ENCODE results near the gene RABIF.
A peak's percentile ranks its signal among the peaks of the same experiment; 100 is the strongest.
"Not testable (repeated sequence)": the region's sequence is repeated elsewhere in the genome, so short reads cannot be mapped to it uniquely, and the experiment has no call there.

Gene RABIF

GRCh38 chr1:202888531-202889360 is at the start of gene RABIF:
Gene RABIF, minus strand, starts transcription at chr1:202889149. Its CDS starts 51 bp downstream, at chr1:202889098.
- peak; percentile 92 for DNase-seq

DNA sequence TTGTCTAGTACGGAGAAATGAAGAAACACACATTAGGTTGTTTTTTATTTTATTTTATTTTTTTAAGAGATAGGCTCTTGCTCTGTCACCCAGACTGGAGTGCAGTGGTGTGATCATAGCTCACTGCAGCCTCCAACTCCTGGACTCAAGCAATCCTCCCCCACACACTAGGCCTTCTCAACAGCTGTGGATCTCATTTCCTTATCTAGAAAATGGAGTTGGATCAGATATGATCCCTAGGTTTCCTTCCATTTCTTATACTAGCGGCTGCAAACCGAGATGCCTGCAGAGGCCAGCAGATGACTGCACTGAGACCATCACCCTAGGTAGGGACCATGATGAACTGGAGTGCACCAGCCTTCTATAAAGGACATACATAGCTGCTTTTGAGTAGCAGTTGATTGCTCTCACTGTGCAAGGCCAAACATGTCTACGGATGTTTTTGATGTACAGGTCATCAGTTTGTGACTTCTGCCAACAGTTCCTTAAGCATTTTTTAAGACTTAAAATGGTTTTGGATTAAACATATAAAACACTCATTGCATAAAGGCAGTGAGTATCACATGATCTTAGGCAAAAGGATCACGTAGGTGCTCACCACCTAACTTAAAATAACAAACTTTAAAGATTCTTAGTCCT is 49.5 kb upstream of the RABIF start:
- DNase-seq = no peak

DNA sequence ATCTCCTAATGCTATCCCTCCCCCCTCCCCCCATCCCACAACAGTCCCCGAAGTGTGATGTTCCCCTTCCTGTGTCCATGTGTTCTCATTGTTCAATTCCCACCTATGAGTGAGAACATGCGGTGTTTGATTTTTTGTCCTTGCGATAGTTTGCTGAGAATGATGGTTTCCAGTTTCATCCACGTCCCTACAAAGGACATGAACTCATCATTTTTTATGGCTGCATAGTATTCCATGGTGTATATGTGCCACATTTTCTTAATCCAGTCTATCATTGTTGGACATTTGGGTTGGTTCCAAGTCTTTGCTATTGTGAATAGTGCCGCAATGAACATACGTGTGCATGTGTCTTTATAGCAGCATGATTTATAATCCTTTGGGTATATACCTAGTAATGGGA is 47.5 kb upstream of the RABIF start:
- DNase-seq = not testable (repeated sequence)

DNA sequence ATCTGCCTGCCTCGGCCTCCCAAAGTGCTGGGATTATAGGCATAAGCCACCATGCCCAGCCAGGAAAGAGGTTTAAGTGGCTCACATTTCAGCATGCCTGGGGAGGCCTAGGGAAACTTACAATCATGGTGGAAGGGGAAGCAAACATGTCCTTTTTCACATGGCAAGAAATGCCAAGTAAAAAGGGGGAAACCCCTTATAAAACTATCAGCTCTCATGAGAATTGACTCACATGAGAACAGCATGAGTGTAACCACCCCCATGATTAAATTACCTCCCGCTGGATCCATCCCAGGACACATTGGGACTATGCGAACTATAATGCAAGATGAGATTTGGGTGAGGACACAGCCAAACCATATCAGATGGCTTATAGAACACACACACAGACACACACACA is 46.9 kb upstream of the RABIF start:
- no peak for DNase-seq

DNA sequence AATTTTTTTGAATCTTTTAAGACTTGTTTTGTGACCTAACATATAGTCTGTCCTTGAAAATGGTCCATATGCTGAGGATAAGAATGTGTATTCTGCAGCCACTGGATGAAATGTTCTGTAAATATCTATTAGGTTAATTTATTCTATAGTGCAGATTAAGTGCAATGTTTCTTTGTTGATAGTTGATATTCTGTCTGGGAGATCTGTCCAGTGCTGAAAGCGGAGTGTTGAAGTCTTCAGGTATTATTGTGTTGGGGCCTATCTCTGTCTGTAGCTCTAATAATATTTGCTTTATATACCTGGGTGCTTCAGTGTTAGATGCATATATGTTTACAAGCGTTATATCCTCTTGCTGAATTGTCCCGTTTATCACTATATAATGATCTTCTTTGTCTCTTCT is 45.8 kb upstream of the RABIF start:
- DNase-seq = no peak

GRCh38 chr1:202932476-202932875 is 43.5 kb upstream of the RABIF start:
- no peak for DNase-seq

- DNase-seq = peak; percentile 97
These were observed 37.9 kb upstream of the RABIF start, which contains the start of gene KLHL12 for GRCh38 chr1:202926581-202927491. Gene KLHL12, minus strand, starts transcription at chr1:202927234. Its CDS starts 2,072 bp downstream, at chr1:202925162.

GRCh38 chr1:202923533-202923932 is 34.6 kb upstream of the RABIF start:
- DNase-seq = no peak

DNA sequence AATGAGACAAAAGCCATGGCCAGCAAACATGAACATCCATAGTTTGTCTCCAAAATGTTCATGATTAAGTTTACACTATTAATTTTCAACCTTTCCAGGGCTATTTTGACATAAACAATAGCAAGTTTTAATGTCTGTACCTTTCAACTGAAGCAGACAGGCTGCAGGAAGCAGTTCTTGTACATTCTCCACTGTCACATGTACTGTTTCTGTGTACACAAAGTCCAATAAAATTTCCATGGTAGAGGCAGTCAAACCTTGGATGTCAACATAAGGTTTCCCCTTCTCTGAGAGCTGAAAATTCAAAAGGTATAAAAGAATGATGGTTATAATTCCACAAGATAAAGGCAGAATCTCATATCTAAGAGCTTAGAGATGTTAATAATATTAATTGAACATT is 30.7 kb upstream of the RABIF start:
- no peak for DNase-seq

- DNase-seq = no peak
These were observed 26.2 kb upstream of the RABIF start for GRCh38 chr1:202915146-202915545.

DNA sequence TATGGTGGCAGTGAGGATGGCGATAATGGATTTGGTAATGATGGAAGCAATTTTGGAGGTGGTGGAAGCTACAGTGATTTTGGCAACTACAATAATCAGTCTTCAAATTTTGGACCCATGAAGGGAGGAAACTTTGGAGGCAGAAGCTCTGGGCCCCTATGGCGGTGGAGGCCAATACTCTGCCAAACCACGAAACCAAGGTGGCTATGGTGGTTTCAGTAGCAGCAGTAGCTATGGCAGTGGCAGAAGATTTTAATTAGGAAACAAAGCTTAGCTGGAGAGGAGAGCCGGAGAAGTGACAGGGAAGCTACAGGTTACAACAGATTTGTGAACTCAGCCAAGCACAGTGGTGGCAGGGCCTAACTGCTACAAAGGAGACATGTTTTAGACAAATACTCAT is 23.5 kb upstream of the RABIF start:
- DNase-seq = not testable (repeated sequence)

DNA sequence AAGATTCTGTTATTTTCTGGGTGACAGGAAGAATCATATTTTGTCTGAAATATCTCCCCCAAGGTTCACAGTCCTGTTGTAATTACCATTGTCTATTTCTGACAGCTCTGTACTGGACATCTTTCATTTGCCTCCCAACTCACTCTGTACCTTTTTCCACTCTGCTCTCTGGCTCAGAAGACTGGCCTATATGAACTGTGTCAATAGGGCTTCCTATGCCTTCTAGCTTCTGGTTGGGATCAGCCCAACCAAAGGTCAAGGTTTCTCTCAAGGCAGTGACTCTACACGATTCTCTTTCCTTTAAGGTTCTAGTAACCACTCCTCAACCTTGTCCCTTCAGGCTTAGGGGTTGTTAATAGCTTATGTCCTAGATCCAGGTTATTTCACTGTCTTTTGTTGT is 20.5 kb upstream of the RABIF start:
- DNase-seq = no peak

GRCh38 chr1:202908998-202909397 is 20.0 kb upstream of the RABIF start:
- no peak for DNase-seq

GRCh38 chr1:202905331-202905730 is 16.4 kb upstream of the RABIF start:
- no peak for DNase-seq

DNA sequence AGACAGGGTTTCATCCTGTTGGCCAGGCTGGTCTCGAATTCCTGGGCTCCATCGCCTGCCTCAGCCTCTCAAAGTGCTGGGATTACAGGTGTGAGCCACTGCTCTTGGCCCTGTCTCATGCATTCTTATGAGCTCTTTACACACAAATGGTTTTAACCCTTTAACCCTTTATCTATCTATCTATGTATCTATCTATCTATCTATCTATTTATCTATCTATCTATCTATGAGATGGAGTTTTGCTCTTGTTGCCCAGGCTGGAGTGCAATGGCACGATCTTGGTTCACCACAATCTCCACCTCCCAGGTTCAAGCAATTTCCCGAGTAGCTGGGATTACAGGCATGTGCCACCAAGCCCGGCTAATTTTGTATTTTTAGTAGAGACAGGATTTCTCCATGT is 14.9 kb upstream of the RABIF start:
- not testable (repeated sequence) for DNase-seq

DNA sequence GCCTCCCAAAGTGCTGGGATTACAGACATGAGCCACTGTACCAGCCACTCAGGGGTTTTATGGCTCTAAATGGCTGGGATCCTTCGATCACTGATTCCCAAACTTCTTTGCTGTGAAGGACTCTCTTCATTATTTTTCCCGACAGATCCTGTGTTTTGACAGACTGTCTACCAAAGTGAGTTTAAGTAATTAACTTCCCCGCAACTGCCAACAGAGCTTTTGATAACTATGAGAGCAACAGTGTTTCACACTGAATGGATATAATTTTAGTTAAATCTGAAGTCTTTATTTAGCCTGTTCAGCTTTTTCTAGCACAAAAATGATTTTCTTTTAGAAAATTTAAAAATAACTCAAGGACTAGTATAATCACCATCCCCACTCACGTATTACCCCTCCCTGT is 12.6 kb upstream of the RABIF start:
- no peak for DNase-seq

- DNase-seq = no peak
These were observed 3.6 kb upstream of the RABIF start for GRCh38 chr1:202892501-202892900.

DNA sequence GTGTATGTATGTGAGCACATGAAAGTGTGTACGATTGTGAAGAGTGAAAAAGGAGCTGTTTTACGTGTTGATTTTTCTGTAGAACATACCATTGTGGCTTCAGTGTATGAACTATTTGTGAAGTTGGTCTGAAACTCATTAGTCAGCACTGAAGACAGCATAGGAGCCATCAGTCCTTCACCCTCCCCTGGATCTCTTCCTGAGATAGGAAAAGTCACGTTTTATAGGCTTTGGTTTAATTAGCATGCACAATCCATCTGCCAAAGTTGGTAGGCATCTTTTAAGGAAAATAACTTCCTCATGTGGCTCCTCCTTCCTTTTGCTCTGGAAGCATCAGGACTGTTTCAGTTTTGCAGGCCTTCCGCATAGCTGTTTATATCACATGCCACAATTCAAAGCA is 1.4 kb upstream of the RABIF start:
- peak; percentile 23 for DNase-seq

DNA sequence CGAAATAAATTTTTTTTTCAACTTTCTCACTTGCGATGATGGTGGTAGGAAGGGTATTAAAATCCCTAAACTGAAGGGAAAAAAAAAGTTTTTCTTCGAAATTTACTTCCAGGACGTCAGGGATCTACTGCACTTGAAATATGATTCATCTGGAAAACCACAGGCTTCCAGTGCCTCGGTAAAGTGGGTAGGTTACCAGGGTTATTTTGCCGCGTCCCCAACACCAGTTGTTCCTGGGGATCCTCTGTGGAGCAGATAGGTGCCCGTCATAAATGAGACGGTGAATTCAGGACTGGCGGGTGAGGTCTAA is 773 bp downstream of the RABIF start:
- DNase-seq = peak; percentile 21

GRCh38 chr1:202880961-202881460 is 7.9 kb downstream of the RABIF start:
- no peak for DNase-seq

DNA sequence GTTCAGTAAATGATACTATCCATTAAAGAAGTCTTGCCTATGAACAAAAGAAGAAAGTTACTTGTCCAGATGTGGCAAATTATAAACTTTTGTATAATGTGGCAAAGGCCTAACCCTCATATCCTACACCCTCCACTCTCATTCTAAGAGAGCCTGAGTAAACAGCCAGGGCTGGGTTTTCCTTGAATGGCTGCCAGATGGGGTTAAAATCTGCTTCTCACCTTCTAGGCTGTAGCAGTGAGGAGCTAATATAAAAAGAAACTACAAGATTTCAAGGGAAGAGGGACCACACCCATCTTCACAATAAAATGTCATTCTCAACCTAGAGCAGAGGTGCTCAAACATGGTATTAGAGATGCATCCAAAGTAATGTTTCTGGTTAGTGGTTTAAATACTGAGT is 8.9 kb downstream of the RABIF start:
- no peak for DNase-seq

DNA sequence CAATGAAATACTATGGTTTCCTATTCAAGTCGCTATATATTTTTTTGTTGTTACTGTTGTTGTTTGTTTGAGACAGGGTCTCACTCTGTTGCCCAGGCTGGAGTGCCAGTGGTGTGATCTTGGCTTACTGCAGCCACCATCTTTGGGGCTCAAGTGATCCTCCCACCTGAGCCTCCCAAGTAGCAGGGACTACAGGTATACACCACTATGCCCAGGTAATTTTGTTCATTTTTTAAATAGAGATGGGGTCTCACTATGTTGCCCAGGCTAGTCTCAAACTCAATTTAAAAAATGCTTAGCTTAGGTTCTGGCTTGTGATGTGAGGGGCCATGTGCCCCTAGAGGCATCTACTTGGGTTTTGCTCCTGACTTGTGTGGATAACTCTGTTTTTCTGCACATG is 9.8 kb downstream of the RABIF start:
- no peak for DNase-seq

GRCh38 chr1:202873026-202873425 is 15.9 kb downstream of the RABIF start:
- no peak for DNase-seq
